ENCODE data around the gene PPME1. TPM values are rescaled to one million over a fixed set of nuclear protein-coding genes. Genes with fewer than 3 reads are reported as not detected.

PPME1 gene
- total RNA-seq, 1 donor from 2014 or later: 33.3 TPM

DNA sequence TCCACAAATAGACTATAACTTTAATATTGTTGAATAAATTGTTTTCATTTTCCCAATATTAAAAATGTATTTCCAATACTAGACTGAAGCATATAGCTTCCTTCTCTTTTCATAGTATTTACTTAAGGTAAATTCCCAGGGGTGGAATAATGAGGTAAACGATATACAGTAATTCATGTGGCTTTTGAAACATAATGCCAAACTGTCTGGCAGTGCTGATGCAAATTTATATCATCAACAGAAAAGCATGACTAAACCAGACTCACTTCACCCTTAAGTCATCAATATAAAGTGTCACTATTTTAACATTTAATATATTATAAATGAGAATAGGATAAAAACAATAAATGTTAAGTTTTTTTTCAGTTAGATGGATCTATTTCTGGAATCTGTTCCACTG, 13.9 kb upstream of the PPME1 start:
- no peak for DNase-seq (ENCODE audit: extremely low read depth, low read depth, low spot score)

DNA sequence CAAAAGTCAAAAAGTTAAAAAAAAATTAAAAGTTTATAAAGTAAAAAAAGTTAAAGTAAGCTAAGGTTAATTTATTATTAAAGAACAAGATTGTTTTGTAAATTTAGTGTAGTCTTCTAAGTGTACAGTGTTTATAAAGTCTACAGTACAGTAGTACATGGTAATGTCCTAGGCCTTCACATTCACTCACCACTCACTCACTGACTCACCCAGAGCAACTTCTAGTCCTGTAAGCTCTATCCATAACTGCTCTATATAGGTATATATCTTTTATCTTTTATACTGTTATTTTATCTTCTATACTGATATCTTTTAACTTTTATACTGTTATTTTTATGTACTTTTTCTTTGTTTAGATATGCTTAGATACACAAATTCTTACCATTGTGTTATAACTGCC, 11.4 kb upstream of the PPME1 start:
- DNase-seq (ENCODE audit: extremely low read depth, low read depth, low spot score): no peak

GRCh38 chr11:74162681-74163467, 8.2 kb upstream of the PPME1 start:
- DNase-seq (ENCODE audit: extremely low read depth, low read depth, low spot score): no peak

- DNase-seq (ENCODE audit: extremely low read depth, low read depth, low spot score): no peak
Observed at GRCh38 chr11:74168838-74169237, 2.3 kb upstream of the PPME1 start.

GRCh38 chr11:74169738-74170458, 1.2 kb upstream of the PPME1 start:
- no peak for DNase-seq (ENCODE audit: extremely low read depth, low read depth, low spot score)

- DNase-seq (ENCODE audit: extremely low read depth, low read depth, low spot score): no peak
Observed at GRCh38 chr11:74171630-74171968, 510 bp downstream of the PPME1 start.

GRCh38 chr11:74171997-74172396, 908 bp downstream of the PPME1 start:
- no peak for DNase-seq (ENCODE audit: extremely low read depth, low read depth, low spot score)

- no peak for DNase-seq (ENCODE audit: extremely low read depth, low read depth, low spot score)
Observed at GRCh38 chr11:74175920-74176319, 4.8 kb downstream of the PPME1 start.

GRCh38 chr11:74179234-74180052, 8.4 kb downstream of the PPME1 start:
- no peak for DNase-seq (ENCODE audit: extremely low read depth, low read depth, low spot score)

DNA sequence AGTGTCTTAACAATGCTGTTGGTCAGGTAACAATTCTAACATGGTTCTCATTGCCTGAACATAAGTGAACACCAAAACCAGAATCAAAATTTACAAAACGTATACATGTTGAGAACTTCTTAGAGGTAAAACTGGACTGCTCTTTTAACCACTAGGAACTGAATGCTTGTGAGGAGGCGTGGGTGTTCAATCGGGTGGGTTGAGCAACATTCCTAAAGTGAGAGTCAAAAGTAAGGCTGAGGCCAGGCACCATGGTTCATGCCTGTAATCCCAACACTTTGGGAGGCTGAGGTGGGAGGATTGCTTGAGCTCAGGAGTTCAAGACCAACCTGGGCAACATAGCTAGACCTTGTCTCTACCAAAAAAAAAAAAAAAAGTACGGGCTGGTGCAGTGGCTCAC, 11.5 kb downstream of the PPME1 start:
- DNase-seq (ENCODE audit: extremely low read depth, low read depth, low spot score): no peak

DNA sequence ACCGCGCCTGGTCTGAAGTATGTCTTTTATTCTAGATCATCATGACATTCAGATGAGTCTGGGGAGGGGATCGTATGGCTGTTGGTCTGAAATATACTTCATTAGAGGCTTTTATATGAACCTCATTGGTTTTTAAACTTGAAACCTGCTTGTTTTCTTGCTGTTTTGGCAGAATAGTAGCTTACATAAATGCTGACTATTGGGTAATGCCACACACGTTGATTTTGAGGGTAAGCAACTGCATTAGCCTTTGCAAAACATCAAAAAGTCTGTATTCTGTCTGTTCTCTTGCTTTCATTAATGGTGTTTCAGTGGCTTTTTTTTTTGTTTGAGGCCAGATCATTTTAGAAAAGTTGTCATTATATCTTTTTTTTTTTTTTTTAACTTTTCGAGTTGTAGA, 14.2 kb downstream of the PPME1 start:
- no peak for DNase-seq (ENCODE audit: extremely low read depth, low read depth, low spot score)

DNA sequence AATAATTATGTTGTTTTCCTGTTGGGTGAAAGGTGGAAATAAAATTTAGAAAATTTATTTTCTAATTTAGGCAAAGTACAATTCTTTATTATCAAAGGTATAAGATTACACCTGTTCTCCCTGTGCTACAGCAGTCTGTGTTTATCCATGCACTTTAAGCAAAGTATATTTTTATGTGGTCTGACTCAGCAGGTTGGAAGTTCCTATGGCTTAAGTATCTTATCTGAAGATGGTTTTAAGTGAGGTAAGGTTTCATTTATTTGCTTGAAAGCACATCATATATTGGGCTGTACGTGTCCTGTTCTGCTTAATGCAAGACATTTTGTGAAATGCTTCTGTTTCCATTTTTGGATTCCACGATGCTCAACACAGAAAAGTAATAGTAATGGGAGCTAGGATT, 14.6 kb downstream of the PPME1 start:
- DNase-seq (ENCODE audit: extremely low read depth, low read depth, low spot score): no peak

DNA sequence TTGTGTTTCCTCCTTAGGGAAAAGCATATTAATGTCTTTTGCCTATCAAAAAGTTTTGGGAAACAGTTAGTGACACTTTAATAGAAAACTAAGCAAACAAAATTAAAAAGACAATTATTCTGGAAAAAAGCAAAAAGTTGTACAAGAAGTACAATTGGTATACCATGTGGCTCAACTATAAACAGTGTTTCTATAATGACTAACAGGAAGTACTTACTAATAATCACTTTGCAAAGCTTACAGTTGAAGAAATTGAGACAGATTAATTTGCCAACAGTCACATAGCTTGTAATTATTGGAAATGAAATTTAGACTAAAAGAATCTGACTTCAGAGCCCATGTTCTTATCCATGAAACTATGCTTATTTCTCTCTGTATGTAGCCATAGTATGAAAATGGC, 24.7 kb downstream of the PPME1 start:
- DNase-seq (ENCODE audit: extremely low read depth, low read depth, low spot score): no peak

DNA sequence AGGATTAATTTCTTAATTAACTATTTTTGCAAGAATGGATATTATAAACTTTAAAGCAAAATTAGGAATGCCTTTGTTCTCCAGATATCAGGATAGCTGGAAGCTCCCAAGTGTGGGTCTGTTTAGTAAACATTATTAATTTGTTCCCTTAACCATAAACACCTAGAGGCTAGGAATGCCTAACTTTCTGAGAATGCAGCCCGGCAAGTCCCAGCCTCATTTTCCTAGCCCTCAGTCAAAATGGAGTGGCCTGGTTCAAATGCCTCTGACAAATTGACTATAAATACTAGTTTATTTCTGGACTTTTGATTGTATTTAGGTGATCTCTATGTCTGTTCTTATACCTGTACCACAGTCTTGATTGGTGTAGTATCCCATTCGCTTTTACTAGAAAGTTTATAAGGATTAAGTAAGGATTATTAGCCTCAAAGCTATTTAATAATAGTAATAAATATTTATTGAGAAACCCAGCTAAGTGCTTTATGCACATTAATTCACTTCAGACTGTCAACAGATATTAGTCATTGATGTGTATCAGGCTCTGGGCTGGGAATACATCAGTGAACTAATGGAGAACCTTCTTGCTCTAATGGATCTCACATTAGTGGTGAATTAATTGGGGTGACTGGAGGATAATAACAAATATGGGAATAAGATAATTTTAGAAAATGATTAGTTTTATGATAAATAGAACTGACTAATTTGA, 25.8 kb downstream of the PPME1 start:
- DNase-seq (ENCODE audit: extremely low read depth, low read depth, low spot score): no peak

- no peak for DNase-seq (ENCODE audit: extremely low read depth, low read depth, low spot score)
Observed at GRCh38 chr11:74203966-74204365, 32.9 kb downstream of the PPME1 start.

GRCh38 chr11:74204701-74205100, 33.6 kb downstream of the PPME1 start:
- DNase-seq (ENCODE audit: extremely low read depth, low read depth, low spot score): no peak

- DNase-seq (ENCODE audit: extremely low read depth, low read depth, low spot score): no peak
Observed at GRCh38 chr11:74205181-74205580, 34.1 kb downstream of the PPME1 start.

- no peak for DNase-seq (ENCODE audit: extremely low read depth, low read depth, low spot score)
Observed at GRCh38 chr11:74206746-74207145, 35.7 kb downstream of the PPME1 start.

GRCh38 chr11:74208507-74208906, 37.4 kb downstream of the PPME1 start:
- DNase-seq (ENCODE audit: extremely low read depth, low read depth, low spot score): no peak

DNA sequence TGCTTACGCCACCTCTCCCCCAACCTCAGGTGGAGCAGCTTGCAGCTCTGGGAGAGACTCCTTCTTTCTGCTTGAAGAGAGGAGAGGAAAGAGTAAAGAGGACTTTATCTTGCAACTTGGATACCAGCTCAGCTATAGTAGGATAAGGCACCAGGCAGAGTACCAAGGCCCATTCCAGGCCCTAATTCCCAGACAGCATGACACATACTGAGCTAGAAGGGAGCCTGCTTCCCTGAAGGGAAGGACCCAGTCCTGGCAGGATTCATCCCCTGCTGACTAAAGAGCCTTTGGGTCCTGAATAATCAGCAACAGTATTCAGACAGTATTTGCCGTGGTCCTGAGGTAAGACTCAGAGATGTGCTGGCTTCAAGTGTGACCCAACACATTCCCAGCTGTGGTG, 41.4 kb downstream of the PPME1 start:
- DNase-seq (ENCODE audit: extremely low read depth, low read depth, low spot score): no peak

DNA sequence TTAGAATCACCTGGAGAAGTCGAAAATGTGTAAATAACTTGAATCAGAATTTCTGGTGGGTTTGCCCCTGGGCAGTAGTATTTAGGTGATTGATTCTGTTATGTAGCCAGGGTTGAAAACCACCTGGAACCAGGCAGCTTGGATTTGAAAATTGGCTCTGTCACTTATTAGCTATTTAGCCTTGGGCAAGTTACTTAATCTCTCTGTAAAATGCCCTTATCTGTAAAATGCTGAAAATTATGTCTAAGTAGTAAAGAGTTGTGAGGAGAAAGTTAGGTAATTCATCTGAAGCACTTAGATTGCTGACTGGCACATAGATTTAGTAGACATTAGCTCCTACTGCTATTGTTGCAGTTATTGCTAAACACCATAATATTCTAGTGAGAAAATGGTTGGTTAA, 49.3 kb downstream of the PPME1 start:
- DNase-seq (ENCODE audit: extremely low read depth, low read depth, low spot score): no peak

Data from glomerular endothelial cell (primary cell).